Fibroblast of upper back skin (primary cell): ENCODE data around the gene ZNF285.
A peak's percentile ranks its signal among the peaks of the same experiment; 100 is the strongest.
"Not testable (repeated sequence)": the region's sequence is repeated elsewhere in the genome, so short reads cannot be mapped to it uniquely, and the experiment has no call there.

ENCODE experiments used
- DNase-seq: peaks from one replicate; pipeline ENCODE4 v3.0.0-alpha.2; 2013

Gene ZNF285

DNA sequence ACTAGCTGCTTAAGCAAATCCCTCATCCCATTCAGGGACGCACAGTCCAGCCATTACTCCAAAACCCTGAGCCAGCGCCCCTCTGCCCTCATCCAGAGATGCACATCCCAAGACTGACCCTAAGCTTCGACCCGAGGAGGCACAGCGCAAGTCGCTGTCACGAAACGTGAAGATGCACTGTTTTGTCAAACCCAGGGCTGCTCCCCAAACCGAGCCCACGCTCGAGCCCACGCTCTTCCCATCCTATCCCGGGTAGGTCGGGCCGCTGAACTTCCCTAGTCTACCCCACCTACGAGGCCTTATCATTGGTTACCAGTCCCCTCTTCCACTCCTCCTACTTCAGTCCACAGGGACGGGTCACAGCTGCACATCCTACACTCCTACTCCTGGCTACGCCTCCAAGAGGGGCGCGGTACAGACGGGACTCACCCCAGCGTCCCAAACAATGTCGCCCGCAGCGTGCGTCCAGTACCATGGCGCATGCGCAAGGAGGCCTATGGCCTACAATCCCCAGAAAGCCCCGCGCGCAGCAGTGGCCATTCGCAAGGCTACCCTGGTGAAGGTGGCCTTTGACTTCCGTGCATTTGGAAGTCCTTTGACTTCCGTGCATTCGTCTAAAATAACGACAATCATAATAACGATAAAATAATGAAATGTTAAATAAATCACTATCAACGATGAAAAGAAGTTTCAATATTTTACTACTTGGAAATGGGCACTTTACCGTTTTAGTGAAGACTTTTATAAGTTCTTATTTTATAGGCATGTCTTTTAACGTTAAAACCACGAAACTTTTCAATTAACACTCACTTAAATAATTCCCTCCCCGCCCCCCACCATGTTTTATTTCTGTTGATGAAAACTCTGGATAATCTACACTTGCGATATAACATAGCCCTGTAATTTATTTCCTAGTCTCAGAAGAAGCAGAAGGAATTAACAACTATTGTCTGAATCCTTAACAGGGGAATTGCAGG lies at the start of gene ZNF285:
Gene ZNF285, minus strand, starts transcription at position 470 of the 977 bp plus-strand sequence. CDS start 4,395 bp downstream, outside the sequence.
- peak; percentile 97 for DNase-seq

GRCh38 chr19:44447916-44448674 lies 46.7 kb upstream of the ZNF285 start, which contains the start of gene ZNF229:
ZNF229 (minus strand) TSS chr19:44448472; CDS start chr19:44442847, 5,625 bp downstream.
- DNase-seq = peak; percentile 92

- DNase-seq = no peak
Measured at GRCh38 chr19:44438441-44438840, 37.0 kb upstream of the ZNF285 start.

DNA sequence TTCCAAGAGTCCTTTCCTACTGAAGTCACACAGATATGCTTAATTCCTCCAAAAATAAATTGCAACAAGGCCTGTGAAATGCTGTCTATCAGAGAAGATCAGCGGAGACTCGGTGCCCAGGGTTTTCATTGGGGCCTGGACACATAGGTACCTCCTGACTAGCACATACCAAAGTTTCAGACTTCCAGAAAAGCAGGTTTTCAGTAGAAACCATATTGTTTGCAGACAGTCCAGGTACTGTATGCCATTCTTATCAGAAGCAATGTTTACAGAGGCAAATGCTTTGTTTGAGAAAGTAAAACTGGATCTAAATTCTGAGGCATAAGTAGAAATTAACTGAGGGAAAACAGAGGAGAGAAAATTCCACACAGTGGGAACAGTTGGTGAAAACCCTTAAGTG lies 34.0 kb upstream of the ZNF285 start:
- no peak for DNase-seq

DNA sequence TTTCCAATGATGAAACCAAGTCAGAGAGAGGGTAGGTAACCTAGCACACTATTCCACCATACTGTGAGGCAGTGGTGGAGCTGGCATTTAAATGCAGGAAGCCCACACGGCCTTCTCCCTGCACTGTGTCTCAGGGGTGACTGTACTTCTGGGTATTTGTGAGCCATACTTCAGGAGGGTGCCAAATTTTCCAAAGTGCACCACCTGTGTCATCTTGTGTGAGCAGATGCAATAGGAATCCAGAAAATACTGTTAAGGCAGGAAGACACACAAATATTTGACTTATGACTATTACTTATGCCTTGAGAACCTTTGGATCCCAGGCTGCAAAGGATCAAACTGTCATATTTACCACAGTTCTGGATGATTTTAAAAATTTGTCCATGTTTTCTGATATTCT lies 29.5 kb upstream of the ZNF285 start:
- no peak for DNase-seq

- not testable (repeated sequence) for DNase-seq
Measured at GRCh38 chr19:44415553-44415952, 14.1 kb upstream of the ZNF285 start.

DNA sequence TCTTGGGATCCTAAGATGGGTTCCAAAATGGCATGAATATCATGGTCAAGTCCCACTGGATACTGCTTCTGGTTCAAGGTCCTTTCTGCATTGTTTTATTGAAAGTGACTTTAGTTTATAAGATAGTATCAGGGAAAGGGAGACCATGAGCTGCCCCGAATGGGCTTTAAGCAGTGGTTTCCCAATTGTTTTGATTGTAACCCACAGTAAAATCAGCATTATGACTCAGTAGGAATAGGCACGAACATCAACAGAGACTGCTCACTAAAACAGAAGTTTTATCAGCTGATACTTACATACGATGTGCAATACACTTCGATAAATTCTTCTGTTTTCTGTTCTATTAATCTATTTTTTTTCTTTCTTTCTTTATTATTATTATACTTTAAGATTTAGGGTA lies 12.1 kb downstream of the ZNF285 start:
- DNase-seq = not testable (repeated sequence)

GRCh38 chr19:44374789-44375188 lies 26.6 kb downstream of the ZNF285 start:
- no peak for DNase-seq

- no peak for DNase-seq
Measured at GRCh38 chr19:44371815-44372480, 29.5 kb downstream of the ZNF285 start.

- no peak for DNase-seq
Measured at GRCh38 chr19:44367024-44367423, 34.4 kb downstream of the ZNF285 start.

- peak; percentile 95 for DNase-seq
Measured at GRCh38 chr19:44356383-44357111, 44.9 kb downstream of the ZNF285 start, which contains the start of gene ZNF112. ZNF112 (minus strand) TSS chr19:44356680; CDS start chr19:44340539, 16,141 bp downstream.

GRCh38 chr19:44346556-44346955 lies 54.9 kb downstream of the ZNF285 start:
- DNase-seq = no peak

DNA sequence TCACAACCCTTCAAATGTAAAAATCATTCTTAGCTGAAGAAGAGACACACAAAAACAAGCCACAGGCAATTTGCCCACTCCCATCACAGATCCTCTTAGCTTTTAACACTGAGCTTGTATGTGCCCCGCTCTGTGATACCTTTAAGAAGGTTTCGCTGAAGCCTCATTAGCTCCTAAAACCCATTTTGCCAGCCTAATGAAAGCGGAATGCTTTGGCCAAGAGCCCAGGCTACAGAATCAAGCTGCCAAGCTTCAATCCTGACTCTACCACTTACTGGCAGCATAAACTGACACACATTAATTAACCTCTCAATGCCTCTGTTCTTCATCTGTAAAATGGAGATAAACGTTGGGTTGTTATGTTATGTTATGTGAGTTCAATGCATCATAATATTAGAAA lies 55.4 kb downstream of the ZNF285 start:
- DNase-seq = no peak

GRCh38 chr19:44344255-44344654 lies 57.2 kb downstream of the ZNF285 start:
- no peak for DNase-seq

- DNase-seq = no peak
Measured at GRCh38 chr19:44341794-44342193, 59.6 kb downstream of the ZNF285 start.

DNA sequence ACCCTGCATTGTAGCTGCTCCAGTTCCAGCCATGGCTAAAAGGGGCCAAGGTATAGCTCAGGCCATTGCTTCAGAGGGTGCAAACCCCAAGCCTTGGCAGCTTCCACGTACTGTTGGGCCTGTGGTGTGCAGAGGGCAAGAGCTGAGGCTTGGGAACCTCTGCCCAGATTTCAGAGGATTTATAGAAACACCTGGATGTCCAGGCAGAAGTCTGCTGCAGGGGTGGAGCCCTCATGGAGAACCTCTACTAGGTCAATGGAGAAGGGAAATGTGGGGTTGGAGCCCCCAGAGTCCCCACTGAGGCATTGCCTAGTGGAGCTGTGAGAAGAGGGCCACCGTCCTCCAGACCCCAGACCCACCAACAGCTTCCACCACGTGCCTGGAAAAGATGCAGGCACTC lies 66.8 kb downstream of the ZNF285 start:
- not testable (repeated sequence) for DNase-seq
